H1 (cell line): Measurements from ENCODE around the gene SLC16A5. TPM values are rescaled to one million over a fixed set of nuclear protein-coding genes. Genes with fewer than 3 reads are reported as not detected.

ENCODE experiments used
- CTCF ChIA-PET: fragments of 300-600 bp; sonication (Branson Sonifier 250); formaldehyde crosslinking; loops from one replicate; lab custom pipeline; 2021; ENCODE audit not compliant: partially characterized antibody; lab: Charles Lee
- POLR2A ChIA-PET: fragments of 300-600 bp; sonication (Branson Sonifier 250); formaldehyde crosslinking; loops from one replicate; lab custom pipeline; 2021; ENCODE audit warnings: inconsistent platforms; ENCODE audit not compliant: partially characterized antibody; lab: Charles Lee
- DNase-seq, 2 experiments: peaks; one replicate each; pipeline versions ENCODE4 v3.0.0 to v3.0.0-alpha.2; 2010 to 2022; ENCODE audit warnings: low spot score in 2 of 2, low read depth in 1 of 2, mixed read lengths in 1 of 2
- FAIRE-seq: peaks from 2 replicates; lab custom pipeline; 2011; peaks lifted over from hg19 to GRCh38; lab: Jason Lieb, UNC
- H2AFZ ChIP-seq: 2 replicates; pipeline ENCODE4 v1.8.1; 2012; ENCODE audit warnings: low read length, inconsistent platforms
- H2AK5ac ChIP-seq: 2 replicates; pipeline ENCODE4 v1.6.1; 2013; ENCODE audit warnings: low read depth, low read length
- H2BK120ac ChIP-seq: replicated peaks from 2 replicates; pipeline ENCODE3; 2013; ENCODE audit warnings: low read depth, low read length, inconsistent platforms
- H2BK12ac ChIP-seq: 2 replicates; pipeline ENCODE4 v1.6.1; 2013; ENCODE audit warnings: low read depth, low read length
- H2BK15ac ChIP-seq: 2 replicates; pipeline ENCODE4 v1.6.1; 2013; ENCODE audit warnings: low read length
- H2BK20ac ChIP-seq: 2 replicates; pipeline ENCODE4 v1.6.1; 2013; ENCODE audit warnings: low read length
- H2BK5ac ChIP-seq: 2 replicates; pipeline ENCODE4 v1.6.1; 2013; ENCODE audit warnings: low read depth, low read length
- H3K14ac ChIP-seq: 2 replicates; pipeline ENCODE4 v1.6.1; 2013; ENCODE audit warnings: inconsistent platforms; ENCODE audit not compliant: insufficient read length
- H3K18ac ChIP-seq: 2 replicates; pipeline ENCODE4 v1.6.1; 2013; ENCODE audit warnings: low read length; ENCODE audit errors: extremely low read depth
- H3K23ac ChIP-seq: 2 replicates; pipeline ENCODE4 v1.6.1; 2013; ENCODE audit warnings: inconsistent platforms; ENCODE audit not compliant: insufficient read length
- H3K23me2 ChIP-seq: 2 replicates; pipeline ENCODE4 v1.6.1; 2013; ENCODE audit warnings: low read depth, low read length
- H3K27ac ChIP-seq: 2 replicates; pipeline ENCODE4 v1.6.1; 2011; ENCODE audit warnings: low read depth, low read length, inconsistent platforms
- H3K27me3 ChIP-seq, 4 experiments: replicated peaks in 1 of 4; 1 replicate in 1 of 4; 2 replicates in 3 of 4; pipeline versions ENCODE4 v1.6.1 to v1.8.1; 2011 to 2013; ENCODE audit warnings: low read length in 3 of 4, mild to moderate bottlenecking in 3 of 4, inconsistent platforms in 2 of 4, mixed read lengths in 2 of 4, moderate library complexity in 1 of 4; ENCODE audit not compliant: control insufficient read depth in 3 of 4, insufficient read depth in 3 of 4; ENCODE audit errors: extremely low read depth in 1 of 4
- H3K36me3 ChIP-seq, 4 experiments: 2 replicates each; pipeline versions ENCODE4 v1.6.1 to v1.8.1; 2011 to 2013; ENCODE audit warnings: mild to moderate bottlenecking in 4 of 4, low read length in 3 of 4, moderate library complexity in 2 of 4, control low read depth in 1 of 4, inconsistent platforms in 1 of 4; ENCODE audit not compliant: insufficient read depth in 4 of 4, control insufficient read depth in 2 of 4
- H3K4ac ChIP-seq: replicated peaks from 2 replicates; pipeline ENCODE3; 2013; ENCODE audit warnings: low read length, low read depth, mixed read lengths, inconsistent platforms; ENCODE audit not compliant: insufficient read length
- H3K4me1 ChIP-seq, 4 experiments: replicated peaks in 1 of 4; 1 replicate in 1 of 4; 2 replicates in 3 of 4; pipeline versions ENCODE4 v1.6.1 to v1.8.1; 2011 to 2013; ENCODE audit warnings: low read length in 3 of 4, inconsistent platforms in 2 of 4, mixed read lengths in 1 of 4; ENCODE audit not compliant: insufficient read depth in 4 of 4, control insufficient read depth in 3 of 4
- H3K4me2 ChIP-seq, 2 experiments: 2 replicates each; pipeline versions ENCODE4 v1.6.1 to v1.8.1; 2011 to 2013; ENCODE audit warnings: low read depth in 2 of 2, low read length in 2 of 2, control low read depth in 1 of 2, inconsistent platforms in 1 of 2, mild to moderate bottlenecking in 1 of 2; ENCODE audit not compliant: insufficient read depth in 1 of 2
- H3K4me3 ChIP-seq, 4 experiments: fragments of 200-600, 300-600 bp in 1 of 4; sonication (generic), shearing (Covaris generic), sonication (Bioruptor Twin) in 1 of 4; 2 replicates each; pipeline versions ENCODE4 v1.5.1 to v1.8.1; 2011 to 2016; ENCODE audit warnings: low read length in 4 of 4, low read depth in 3 of 4, control low read depth in 2 of 4, inconsistent platforms in 2 of 4, mild to moderate bottlenecking in 2 of 4, mixed read lengths in 1 of 4, moderate library complexity in 1 of 4; ENCODE audit not compliant: insufficient read depth in 2 of 4; ENCODE audit errors: extremely low read depth in 1 of 4
- H3K56ac ChIP-seq: replicated peaks from 2 replicates; pipeline ENCODE3; 2013; ENCODE audit warnings: low read depth, mild to moderate bottlenecking, mixed read lengths, low read length, inconsistent platforms; ENCODE audit not compliant: insufficient read length
- H3K79me1 ChIP-seq: 2 replicates; pipeline ENCODE4 v1.6.1; 2013; ENCODE audit warnings: low read depth, low read length, control low read depth
- H3K79me2 ChIP-seq, 2 experiments: 2 replicates each; pipeline versions ENCODE4 v1.6.1 to v1.8.1; 2012 to 2013; ENCODE audit warnings: low read length in 2 of 2, mild to moderate bottlenecking in 2 of 2, inconsistent platforms in 1 of 2; ENCODE audit not compliant: insufficient read depth in 2 of 2, control insufficient read depth in 1 of 2
- H3K9ac ChIP-seq, 4 experiments: replicated peaks in 1 of 4; 1 replicate in 1 of 4; 2 replicates in 3 of 4; pipeline versions ENCODE4 v1.6.1 to v1.8.1; 2011 to 2013; ENCODE audit warnings: low read depth in 3 of 4, low read length in 3 of 4, control low read depth in 2 of 4, mild to moderate bottlenecking in 2 of 4, moderate library complexity in 2 of 4, inconsistent platforms in 1 of 4; ENCODE audit errors: extremely low read depth in 1 of 4
- H3K9me3 ChIP-seq, 2 experiments: 2 replicates each; pipeline versions ENCODE4 v1.6.1 to v1.8.1; 2012 to 2013; ENCODE audit warnings: mild to moderate bottlenecking in 2 of 2, moderate library complexity in 2 of 2, control low read depth in 1 of 2, inconsistent platforms in 1 of 2, low read depth in 1 of 2, low read length in 1 of 2, mixed read lengths in 1 of 2; ENCODE audit not compliant: insufficient read depth in 2 of 2
- H4K20me1 ChIP-seq, 2 experiments: replicated peaks in 1 of 2; 2 replicates each; pipeline versions ENCODE3 to v1.8.1; 2011 to 2013; ENCODE audit warnings: inconsistent platforms in 2 of 2, low read length in 2 of 2, mild to moderate bottlenecking in 1 of 2; ENCODE audit not compliant: insufficient read depth in 2 of 2, control insufficient read depth in 1 of 2
- H4K5ac ChIP-seq: 2 replicates; pipeline ENCODE4 v1.6.1; 2013; ENCODE audit warnings: low read length, low read depth, mixed read lengths, inconsistent platforms; ENCODE audit not compliant: insufficient read length
- H4K8ac ChIP-seq: 2 replicates; pipeline ENCODE4 v1.8.0; 2013; ENCODE audit warnings: mild to moderate bottlenecking, moderate library complexity, low read length, inconsistent platforms; ENCODE audit not compliant: insufficient read depth; ENCODE audit errors: extremely low read depth
- H4K91ac ChIP-seq: replicated peaks from 2 replicates; pipeline ENCODE3; 2013; ENCODE audit warnings: low read length, mixed read lengths, inconsistent platforms; ENCODE audit not compliant: insufficient read length
- GTF2F1 ChIP-seq: IDR thresholded peaks from 2 replicates; pipeline ENCODE4 v1.6.1; 2012; ENCODE audit warnings: low read depth, low read length, improper control_type of control experiment, borderline replicate concordance
- POLR2AphosphoS5 ChIP-seq: IDR thresholded peaks from 2 replicates; pipeline ENCODE4 v1.6.1; 2011; ENCODE audit warnings: low read depth, low read length
- SIN3A ChIP-seq, 2 experiments: IDR thresholded peaks in 1 of 2; conservative IDR thresholded peaks in 1 of 2; 2 replicates each; pipeline ENCODE4 v1.6.1; 2011 to 2012; ENCODE audit warnings: low read length in 2 of 2, improper control_type of control experiment in 1 of 2, low read depth in 1 of 2, mild to moderate bottlenecking in 1 of 2
- WGBS, 2 experiments: shearing (Covaris generic) in 1 of 2; methylation state at CpG; one replicate each; pipeline versions ENCODE4 v1.1.6 to v1.1.7; 2013 to 2015; ENCODE audit warnings: low lambda C conversion rate in 2 of 2, mixed read lengths in 2 of 2, inconsistent platforms in 1 of 2, low coverage in 1 of 2, missing lambda C conversion rate in 1 of 2; ENCODE audit not compliant: insufficient replicate concordance in 2 of 2, insufficient coverage in 1 of 2, insufficient read length in 1 of 2; ENCODE audit errors: extremely low coverage in 1 of 2, missing lambda C conversion rate in 1 of 2; 5-methylcytosine and 5-hydroxymethylcytosine counted together
- polyA plus RNA-seq, 7 experiments: library from polyadenylated mRNA; depleted of rRNA in 3 of 7; stranded (reverse) in 5 of 7; unstranded in 2 of 7; fragments of >200 nt in 5 of 7; fragments of 200-250 nt in 2 of 7; gene quantifications; 1 replicate in 5 of 7; 2 replicates in 1 of 7; 4 replicates in 1 of 7; pipeline versions ENCODE4 v1.2.1 to v1.2.3, GENCODE V29; 2011 to 2013; ENCODE audit warnings: missing spikeins in 2 of 7, mixed read lengths in 2 of 7
- total RNA-seq: library from RNA; stranded (reverse); fragmentation: NEBNext Ultra II Directional; extraction: Animal tissue kit (Norgen Biotek cat#: 25700); gene quantifications from 2 replicates; pipeline ENCODE4 v1.2.1, GENCODE V29; 2021

SLC16A5 gene
- total and polyA plus RNA-seq, 2 of the 8 experiments (the other 6 are each of a cell fraction or from before 2014, with no cell fraction given) = 17.1 to 34.7 TPM

DNA sequence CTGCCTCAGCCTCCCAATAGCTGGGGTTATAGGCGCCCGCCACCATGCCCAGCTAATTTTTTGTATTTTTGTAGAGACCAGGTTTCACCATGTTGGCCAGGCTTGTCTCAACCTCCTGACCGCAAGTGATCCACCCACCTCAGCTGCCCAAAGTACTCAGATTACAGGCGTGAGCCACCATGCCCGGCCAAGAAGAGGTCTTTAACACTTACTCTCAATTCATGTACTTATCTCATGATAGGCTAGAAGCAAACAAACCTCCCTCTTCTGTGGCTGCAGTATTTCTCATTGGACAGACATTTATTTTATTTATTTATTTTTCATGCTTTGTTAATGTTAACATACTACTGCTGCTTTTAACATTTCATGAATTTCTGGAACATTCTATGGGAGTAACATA is 50.8 kb downstream of the SLC16A5 start:
- Histone ChIP-seq H4K91ac (no peak overlapping the region), H3K27me3 (no peaks in the 10 kb centered on the region), H2AK5ac (no peak overlapping the region), H3K79me2 (peaks cover 0 to 3% of the 10 kb centered on the region in 2 experiments; a peak in 1 of 4 replicates), H2BK15ac (no peak overlapping the region), H3K18ac (no peak overlapping the region), H2BK120ac (no peak overlapping the region), H4K8ac (no peak overlapping the region), H3K4me2 (no peak overlapping the region), H2BK12ac (no peak overlapping the region), H2BK5ac (no peak overlapping the region), H2BK20ac (no peak overlapping the region), H3K79me1 (no peaks in the 10 kb centered on the region), H3K56ac (no peak overlapping the region), H3K9me3 (no peaks in the 10 kb centered on the region), H3K36me3 (peaks cover 11 to 77% (median 34%) of the 10 kb centered on the region in 4 experiments), H3K23me2 (no peaks in the 10 kb centered on the region; the same call in 1 of the 2 replicates), H3K14ac (no peak overlapping the region), H3K9ac (no peak overlapping the region), H2AFZ (no peak overlapping the region), H4K5ac (no peak overlapping the region), H3K4ac (no peak overlapping the region), H3K27ac (no peak overlapping the region), H4K20me1 (peaks cover 0 to 2% of the 10 kb centered on the region in 2 experiments), H3K23ac (no peak overlapping the region), H3K4me3 (no peak overlapping the region), H3K4me1 (no peaks in the 10 kb centered on the region)
- TF ChIP-seq SIN3A (conservative IDR thresholded peaks at IDR 0.05 in 1 of 2, IDR thresholded peaks at IDR 0.05 in 1 of 2; ENCODE audit: low read depth in 1 of 2, low read length in 2 of 2) (no peak), POLR2AphosphoS5 (peak; percentile 39; the same call in 1 of the 2 replicates), GTF2F1 (no peak)
- ChIA-PET POLR2A (interaction anchor here (0.9 to 4.9 kb wide), 8 partner anchors 11 to 99 kb away, joined by 3 to 29 read pairs (median 6); partner anchors contain the start of gene JPT1), CTCF (interaction anchor here (0.8 to 1.7 kb wide), 3 partner anchors 8 to 102 kb away, joined by 3 to 6 read pairs (median 3); partner anchors contain the start of gene NT5C)
- FAIRE-seq (no peak), DNase-seq (no peak)
- WGBS, 2 experiments = 96% methylated on average over 5 of the region's 5 CpGs; no CpG with 5 or more reads in 1 of the 2 experiments
